ES-I3 (cell line): ENCODE data around the gene CDK5RAP1.

Source experiments
- H3K36me3 ChIP-seq: 2 replicates; pipeline ENCODE4 v1.6.1; 2013; ENCODE audit warnings: mild to moderate bottlenecking, low read length, control low read depth, moderate library complexity; ENCODE audit not compliant: insufficient read depth
- H3K4me1 ChIP-seq: 2 replicates; pipeline ENCODE4 v1.6.1; 2013; ENCODE audit warnings: mild to moderate bottlenecking, control low read depth, low read length; ENCODE audit not compliant: insufficient read depth
- H3K9ac ChIP-seq: 2 replicates; pipeline ENCODE4 v1.6.1; 2013; ENCODE audit warnings: low read depth, mild to moderate bottlenecking, low read length, moderate library complexity
- H3K9me3 ChIP-seq: 2 replicates; pipeline ENCODE4 v1.6.1; 2013; ENCODE audit warnings: mild to moderate bottlenecking, low read length, moderate library complexity; ENCODE audit not compliant: control insufficient read depth, insufficient read depth

Gene CDK5RAP1

DNA sequence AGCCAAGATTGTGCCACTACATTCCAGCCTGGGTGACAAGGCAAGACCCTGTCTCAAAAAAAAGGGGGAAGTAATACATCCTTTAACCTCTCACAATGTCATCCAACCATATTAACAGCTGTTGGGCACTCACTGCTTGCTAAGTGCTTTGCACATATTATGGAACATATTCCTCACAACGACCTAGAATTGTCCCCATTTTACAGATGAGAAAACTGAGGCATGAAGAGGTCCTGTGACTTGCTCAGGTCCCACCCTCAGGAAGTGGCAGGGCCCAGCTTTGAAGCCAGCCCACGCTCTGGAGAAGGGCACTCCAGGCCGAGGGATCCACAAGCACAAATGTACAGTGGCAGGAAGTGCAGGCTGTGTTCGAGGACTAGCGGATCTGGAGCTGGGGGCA is 85.0 kb downstream of the CDK5RAP1 start:
- no peaks in the 10 kb centered on the region for H3K4me1 ChIP-seq
- H3K9ac ChIP-seq: no peak overlapping the region
- H3K36me3 ChIP-seq: no peaks in the 10 kb centered on the region
- H3K9me3 ChIP-seq: no peaks in the 10 kb centered on the region

DNA sequence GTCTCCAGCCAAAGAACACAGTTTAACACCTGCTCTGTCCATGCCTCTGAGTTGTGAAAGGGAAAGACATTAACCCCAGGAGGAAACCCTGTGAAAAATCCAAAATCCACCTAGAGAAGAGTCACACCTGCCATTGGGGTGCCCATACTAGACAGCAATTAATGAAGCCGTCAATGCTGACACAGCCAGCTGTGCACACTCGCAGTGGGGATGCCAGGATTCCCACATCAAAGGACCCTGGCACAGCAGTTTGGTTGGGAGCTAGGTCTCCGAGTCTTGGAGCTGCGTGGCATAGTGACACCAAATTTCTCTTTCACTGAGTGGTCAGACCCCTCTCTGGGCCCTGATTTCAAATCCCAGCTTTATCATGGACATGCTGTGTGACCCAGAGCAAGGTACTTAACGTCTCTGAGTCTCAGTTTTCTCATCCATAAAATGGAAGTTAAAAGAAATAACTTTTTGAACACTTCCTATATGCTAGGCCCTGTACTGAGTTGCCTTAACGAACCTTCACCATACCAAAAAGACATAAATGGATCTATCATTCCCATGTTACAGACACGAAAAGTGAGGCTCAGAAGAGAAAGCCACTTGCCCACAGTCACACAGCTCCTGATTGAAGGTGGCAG is 87.5 kb downstream of the CDK5RAP1 start:
- no peaks in the 10 kb centered on the region for H3K4me1 ChIP-seq
- no peak overlapping the region for H3K9ac ChIP-seq
- H3K36me3 ChIP-seq: no peaks in the 10 kb centered on the region

DNA sequence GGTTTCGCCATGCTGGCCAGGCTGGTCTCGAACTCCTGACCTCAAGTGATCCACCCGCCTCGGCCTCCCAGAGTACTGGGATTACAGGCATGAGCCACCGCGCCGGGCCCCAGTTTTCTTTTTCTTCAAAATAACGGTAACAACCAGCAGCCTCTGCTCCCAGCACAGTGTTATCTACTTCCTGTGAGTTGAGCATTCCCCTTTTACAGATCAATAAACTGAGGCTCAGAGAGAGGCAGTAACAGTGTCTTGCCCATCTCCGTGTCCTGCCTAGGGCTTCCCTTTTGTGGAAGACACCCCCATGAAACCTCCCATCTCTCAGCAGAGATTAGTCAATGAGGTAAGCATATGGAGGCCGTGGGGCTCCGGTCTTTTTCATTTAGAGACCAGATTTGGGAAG is 88.7 kb downstream of the CDK5RAP1 start:
- Histone ChIP-seq H3K9ac (no peak overlapping the region), H3K36me3 (no peaks in the 10 kb centered on the region), H3K9me3 (no peaks in the 10 kb centered on the region), H3K4me1 (no peaks in the 10 kb centered on the region)

More for the DNA sequence above, 87.5 kb downstream of the CDK5RAP1 start:
- no peaks in the 10 kb centered on the region for H3K9me3 ChIP-seq

DNA sequence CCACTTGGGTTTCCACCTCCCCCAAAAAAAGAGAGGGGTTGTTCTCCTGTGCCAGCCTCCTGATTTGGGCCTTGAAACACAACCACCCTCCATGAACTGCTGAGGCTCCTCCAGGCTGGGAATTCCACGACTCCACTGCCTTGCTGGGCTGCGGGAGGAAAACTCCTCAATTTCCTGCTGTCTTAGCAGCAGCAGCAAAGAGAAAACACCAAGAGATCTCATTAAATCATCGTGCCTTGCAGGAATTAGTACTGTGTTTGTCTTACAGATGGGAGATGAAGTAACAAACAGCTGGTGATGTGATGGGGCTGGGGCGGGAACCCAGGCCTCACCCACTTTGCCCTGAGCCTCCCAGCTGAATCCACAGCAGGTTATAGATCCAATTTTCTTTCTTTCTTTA is 89.3 kb downstream of the CDK5RAP1 start:
- H3K9ac ChIP-seq: no peak overlapping the region
- H3K9me3 ChIP-seq: no peaks in the 10 kb centered on the region
- H3K4me1 ChIP-seq: no peaks in the 10 kb centered on the region
- H3K36me3 ChIP-seq: no peaks in the 10 kb centered on the region

DNA sequence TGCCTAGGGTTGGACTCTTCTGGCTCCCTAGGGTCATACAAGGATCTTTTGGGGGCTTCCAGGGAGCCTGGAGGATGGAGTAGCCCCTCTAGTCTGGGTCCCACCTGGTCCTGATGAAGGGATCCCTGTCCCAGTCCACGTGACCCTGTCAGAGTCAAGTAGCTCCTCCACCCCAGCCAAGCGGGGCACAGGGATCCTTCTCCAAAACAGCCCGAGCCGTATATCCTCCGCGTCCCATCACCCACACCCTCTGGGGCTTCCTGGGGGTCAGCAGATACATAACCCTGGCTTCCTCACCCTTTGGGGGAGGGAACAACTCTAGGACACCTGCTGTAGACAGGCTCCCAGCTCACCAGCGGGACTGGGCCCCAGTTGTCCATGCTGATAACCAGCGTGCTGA is 90.3 kb downstream of the CDK5RAP1 start:
- H3K36me3 ChIP-seq: no peaks in the 10 kb centered on the region
- no peaks in the 10 kb centered on the region for H3K4me1 ChIP-seq

DNA sequence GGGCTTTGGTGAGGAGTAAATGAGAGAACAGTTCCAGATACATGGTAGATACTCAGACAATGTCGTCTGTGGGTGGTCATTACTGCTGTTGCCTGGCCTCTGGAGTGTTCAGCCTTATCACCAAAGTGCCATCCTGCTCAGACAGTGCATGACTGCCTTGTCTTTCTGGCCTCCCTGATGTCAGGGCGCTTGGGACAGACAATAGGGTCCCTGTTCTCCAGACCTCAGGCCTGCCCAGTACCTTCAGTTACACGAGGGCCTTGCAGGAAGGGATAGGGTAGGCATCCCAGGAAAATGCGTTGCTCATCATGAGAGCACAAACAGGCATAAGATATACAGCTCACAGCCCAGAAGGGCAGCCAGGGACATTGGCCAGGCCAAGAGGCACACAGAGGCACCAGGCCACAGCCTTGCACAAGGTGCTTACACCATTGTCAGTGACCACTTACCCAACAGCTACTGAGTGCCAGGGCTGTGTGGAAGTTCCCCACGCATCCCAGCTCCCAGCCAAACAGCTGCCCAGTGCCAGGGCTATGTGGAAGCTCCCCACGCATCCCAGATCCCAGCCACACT is 90.9 kb downstream of the CDK5RAP1 start:
- no peaks in the 10 kb centered on the region for H3K36me3 ChIP-seq
- H3K9ac ChIP-seq: no peak overlapping the region
- H3K9me3 ChIP-seq: no peaks in the 10 kb centered on the region
- H3K4me1 ChIP-seq: peaks cover 2% of the 10 kb centered on the region; the same call in 1 of the 2 replicates

More for the DNA sequence above, 90.3 kb downstream of the CDK5RAP1 start:
- no peak overlapping the region for H3K9ac ChIP-seq
- H3K9me3 ChIP-seq: no peaks in the 10 kb centered on the region

DNA sequence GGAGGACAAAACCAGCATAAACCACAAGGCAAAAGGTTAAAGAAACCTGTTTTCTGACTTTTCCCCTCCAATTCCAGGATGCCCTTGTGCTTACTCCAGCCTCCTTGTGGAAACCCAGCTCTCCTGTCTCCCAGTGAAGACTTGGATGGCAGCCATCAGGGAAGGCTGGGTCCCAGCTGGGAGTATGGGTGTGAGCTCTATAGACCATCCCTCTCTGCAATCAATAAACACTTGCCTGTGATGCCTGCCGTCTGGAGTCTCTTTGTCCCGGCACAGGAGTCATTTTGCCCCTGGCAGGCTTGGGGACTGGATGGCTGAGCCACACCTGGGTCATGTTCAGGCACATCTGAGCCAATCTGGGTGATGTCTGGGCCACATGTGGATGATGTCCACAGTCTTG is 91.7 kb downstream of the CDK5RAP1 start:
- Histone ChIP-seq H3K36me3 (no peaks in the 10 kb centered on the region), H3K9me3 (no peaks in the 10 kb centered on the region), H3K4me1 (peaks cover 2% of the 10 kb centered on the region; the same call in 1 of the 2 replicates), H3K9ac (no peak overlapping the region)
